ENCODE measurements around the gene SPNS3. TPM values are rescaled to one million over a fixed set of nuclear protein-coding genes. Genes with fewer than 3 reads are reported as not detected.

The SPNS3 gene
- total and polyA plus RNA-seq, 2 donors (not counting 1 experiment from before 2014, with no cell fraction given) = 0.44 to 0.52 TPM

- DNase-seq (no peak), ATAC-seq (ENCODE audit: low read depth) (no peak)
- H3K9me3 ChIP-seq (ENCODE audit: control extremely low read depth in 1 of 3, control insufficient read depth in 2 of 3, insufficient read depth in 1 of 3, low read length in 2 of 3) = no peaks in the 10 kb centered on the region
- no peak overlapping the region for H3K9ac ChIP-seq (ENCODE audit: low read length)
- ChIA-PET POLR2A (no interaction called here), CTCF (no interaction called here)
- no peak overlapping the region for H3K27ac ChIP-seq (ENCODE audit: low read length in 2 of 2)
- H3K4me3 ChIP-seq (ENCODE audit: control extremely low read depth in 1 of 5, extremely low read depth in 1 of 5, insufficient read depth in 1 of 5, low read depth in 2 of 5, low read length in 4 of 5) = no peak overlapping the region
- peaks cover 9 to 12% of the 10 kb centered on the region in 2 donors for H3K4me1 ChIP-seq (ENCODE audit: control insufficient read depth in 2 of 2, insufficient read depth in 2 of 2, low read length in 2 of 2)
- intact Hi-C loops (cut with micrococcal nuclease) = no loop called here
- Mint-ChIP-seq H3K27ac (no peak overlapping the region), H3K27me3 (peaks cover 7% of the 10 kb centered on the region), H3K4me3 (no peak overlapping the region), H3K4me1 (peaks cover 15% of the 10 kb centered on the region), H3K9me3 (ENCODE audit: insufficient read depth) (no peaks in the 10 kb centered on the region)
- H2AFZ ChIP-seq (ENCODE audit: insufficient read depth, low read depth, low read length, poor library complexity, severe bottlenecking) = no peak overlapping the region
- no peaks in the 10 kb centered on the region for H3K27me3 ChIP-seq (replicated peaks in 1 of 4; ENCODE audit: control extremely low read depth in 1 of 4, control insufficient read depth in 3 of 4, insufficient read depth in 4 of 4, low read length in 3 of 4)
- H3K79me2 ChIP-seq (ENCODE audit: control insufficient read depth, insufficient read depth, low read length) = no peaks in the 10 kb centered on the region
- 89% methylated on average over 8 of the region's 11 CpGs for WGBS (ENCODE audit: insufficient coverage)
- H4K20me1 ChIP-seq (ENCODE audit: control insufficient read depth, insufficient read depth, low read length, poor library complexity, severe bottlenecking) = no peaks in the 10 kb centered on the region
- TF ChIP-seq CTCF (IDR thresholded peaks at IDR 0.05) (no peak), EZH2 (IDR thresholded peaks at IDR 0.05; ENCODE audit: borderline replicate concordance, insufficient read depth, low read depth, low read length, poor library complexity, severe bottlenecking) (no peak)
- no peaks in the 10 kb centered on the region for H3K36me3 ChIP-seq (replicated peaks in 1 of 2; ENCODE audit: control extremely low read depth in 1 of 2, control insufficient read depth in 1 of 2, extremely low read depth in 1 of 2, insufficient read depth in 2 of 2, low read length in 1 of 2)
- no peak overlapping the region for H3K4me2 ChIP-seq (replicated peaks; ENCODE audit: low read depth, low read length, poor library complexity, severe bottlenecking)
Observed at GRCh38 chr17:4478318-4478830, 44.6 kb downstream of the SPNS3 start.

DNA sequence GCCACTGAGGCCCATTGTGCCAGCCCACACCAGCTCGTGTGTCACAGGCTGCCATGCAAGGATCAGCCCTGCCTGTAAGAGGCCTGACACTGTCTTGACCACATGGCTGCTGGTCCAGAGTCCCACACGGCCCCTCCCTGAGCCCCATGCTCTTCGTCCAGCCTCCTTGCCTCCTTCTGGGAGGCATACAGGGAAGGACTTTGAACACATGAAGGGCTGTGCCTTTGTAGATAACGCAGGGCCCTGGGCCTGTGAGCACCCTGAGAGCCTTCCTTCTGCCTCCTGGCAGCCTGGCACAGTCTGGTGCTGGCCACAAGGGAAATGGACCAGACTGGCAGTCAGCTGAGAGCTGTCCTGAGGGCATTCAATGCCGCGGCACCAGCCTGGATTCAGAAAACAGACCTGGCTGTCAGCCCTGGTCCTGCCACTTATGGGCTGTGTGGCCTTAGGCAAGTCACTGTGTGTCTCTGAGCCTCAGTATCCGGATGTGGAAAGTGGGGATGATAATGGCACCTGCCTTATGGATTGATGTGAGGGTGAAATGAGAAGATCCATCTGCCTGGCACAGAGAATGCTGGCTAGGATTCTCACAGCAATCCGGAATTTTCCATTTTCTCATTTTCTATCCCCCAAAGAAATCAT is 45.7 kb downstream of the SPNS3 start:
- Histone ChIP-seq H3K9ac (ENCODE audit: low read length) (no peak overlapping the region), H2AFZ (ENCODE audit: insufficient read depth, low read depth, low read length, poor library complexity, severe bottlenecking) (no peak overlapping the region), H3K4me3 (ENCODE audit: control extremely low read depth in 1 of 5, extremely low read depth in 1 of 5, insufficient read depth in 1 of 5, low read depth in 2 of 5, low read length in 4 of 5) (no peak overlapping the region), H3K4me1 (ENCODE audit: control insufficient read depth in 2 of 2, insufficient read depth in 2 of 2, low read length in 2 of 2) (peaks cover 9 to 12% of the 10 kb centered on the region in 2 donors), H3K79me2 (ENCODE audit: control insufficient read depth, insufficient read depth, low read length) (no peaks in the 10 kb centered on the region), H4K20me1 (ENCODE audit: control insufficient read depth, insufficient read depth, low read length, poor library complexity, severe bottlenecking) (no peaks in the 10 kb centered on the region), H3K36me3 (replicated peaks in 1 of 2; ENCODE audit: control extremely low read depth in 1 of 2, control insufficient read depth in 1 of 2, extremely low read depth in 1 of 2, insufficient read depth in 2 of 2, low read length in 1 of 2) (no peaks in the 10 kb centered on the region), H3K27ac (ENCODE audit: low read length in 2 of 2) (no peak overlapping the region), H3K9me3 (ENCODE audit: control extremely low read depth in 1 of 3, control insufficient read depth in 2 of 3, insufficient read depth in 1 of 3, low read length in 2 of 3) (no peaks in the 10 kb centered on the region), H3K4me2 (replicated peaks; ENCODE audit: low read depth, low read length, poor library complexity, severe bottlenecking) (no peak overlapping the region), H3K27me3 (replicated peaks in 1 of 4; ENCODE audit: control extremely low read depth in 1 of 4, control insufficient read depth in 3 of 4, insufficient read depth in 4 of 4, low read length in 3 of 4) (no peaks in the 10 kb centered on the region)
- Mint-ChIP-seq H3K4me3 (no peak overlapping the region), H3K9me3 (ENCODE audit: insufficient read depth) (no peaks in the 10 kb centered on the region), H3K4me1 (peaks cover 17% of the 10 kb centered on the region), H3K27ac (no peak overlapping the region), H3K27me3 (peaks cover 7% of the 10 kb centered on the region)
- no peak for TF ChIP-seq EZH2 (IDR thresholded peaks at IDR 0.05; ENCODE audit: borderline replicate concordance, insufficient read depth, low read depth, low read length, poor library complexity, severe bottlenecking)
- TF ChIP-seq CTCF (IDR thresholded peaks at IDR 0.05) = no peak
- POLR2A ChIA-PET = no interaction called here
- CTCF ChIA-PET = no interaction called here
- DNase-seq (no peak), ATAC-seq (ENCODE audit: low read depth) (no peak)
- intact Hi-C loops (cut with micrococcal nuclease) = no loop called here
- WGBS (ENCODE audit: insufficient coverage) = 92% methylated on average over 7 of the region's 8 CpGs

Measured in B cell (primary cell).